ENCODE data around the gene MCMBP. TPM values are rescaled to one million over a fixed set of nuclear protein-coding genes. Genes with fewer than 3 reads are reported as not detected.

The MCMBP gene
- total and polyA plus RNA-seq, 2 experiments from 2014 or later = 47.9 to 53.7 TPM

- H3K36me3 ChIP-seq (ENCODE audit: low read depth) = peaks cover 59% of the 10 kb centered on the region
- H3K9ac ChIP-seq = no peak overlapping the region
- peaks cover 17% of the 10 kb centered on the region for H3K4me1 ChIP-seq (ENCODE audit: insufficient read depth)
- no peaks in the 10 kb centered on the region for H4K20me1 ChIP-seq (ENCODE audit: insufficient read depth)
- H3K4me2 ChIP-seq (ENCODE audit: unreplicated experiment) = no peak overlapping the region
- no peaks in the 10 kb centered on the region for H3K9me2 ChIP-seq (ENCODE audit: insufficient read depth)
- peaks cover under 1% of the 10 kb centered on the region; the same call in 1 of the 2 replicates for H3K79me2 ChIP-seq (ENCODE audit: insufficient read depth)
- H3K9me3 ChIP-seq (ENCODE audit: low read depth) = no peaks in the 10 kb centered on the region
- TF ChIP-seq EZH2 (IDR thresholded peaks at IDR 0.05; ENCODE audit: insufficient read depth, poor library complexity, severe bottlenecking) = no peak
- TF ChIP-seq EZH2phosphoT487 (IDR thresholded peaks at IDR 0.05; ENCODE audit: insufficient read depth, low read depth) = no peak
- no peaks in the 10 kb centered on the region for H3K27me3 ChIP-seq (replicated peaks; ENCODE audit: insufficient read depth)
- DNase-seq = no peak
- H3K4me3 ChIP-seq = no peak overlapping the region
- no peak overlapping the region for H3K27ac ChIP-seq
- in situ Hi-C loops (cut with MboI) = no loop called here
- no peak overlapping the region for H2AFZ ChIP-seq
- 97 to 100% methylated on average over 1 of the region's 1 CpG for WGBS, 2 experiments (ENCODE audit: low coverage in 1 of 2, low lambda C conversion rate in 2 of 2, missing lambda C conversion rate in 2 of 2)
- H3F3A ChIP-seq (ENCODE audit: insufficient read depth) = peaks cover 8% of the 10 kb centered on the region
Measured at GRCh38 chr10:119845656-119846055, 27.0 kb downstream of the MCMBP start.

GRCh38 chr10:119834188-119834587 lies 38.5 kb downstream of the MCMBP start:
- Histone ChIP-seq H4K20me1 (ENCODE audit: insufficient read depth) (no peaks in the 10 kb centered on the region), H3K79me2 (ENCODE audit: insufficient read depth) (no peaks in the 10 kb centered on the region), H3K9me3 (ENCODE audit: low read depth) (no peaks in the 10 kb centered on the region), H3K9ac (no peak overlapping the region), H3F3A (ENCODE audit: insufficient read depth) (peaks cover 9% of the 10 kb centered on the region; the same call in 1 of the 2 replicates), H3K27ac (no peak overlapping the region), H3K9me2 (ENCODE audit: insufficient read depth) (no peaks in the 10 kb centered on the region), H3K4me3 (no peak overlapping the region), H2AFZ (no peak overlapping the region), H3K4me1 (ENCODE audit: insufficient read depth) (no peaks in the 10 kb centered on the region), H3K4me2 (ENCODE audit: unreplicated experiment) (no peak overlapping the region), H3K36me3 (ENCODE audit: low read depth) (peaks cover 83% of the 10 kb centered on the region), H3K27me3 (replicated peaks; ENCODE audit: insufficient read depth) (no peaks in the 10 kb centered on the region)
- in situ Hi-C loops (cut with MboI) = no loop called here
- no peak for TF ChIP-seq EZH2phosphoT487 (IDR thresholded peaks at IDR 0.05; ENCODE audit: insufficient read depth, low read depth)
- TF ChIP-seq EZH2 (IDR thresholded peaks at IDR 0.05; ENCODE audit: insufficient read depth, poor library complexity, severe bottlenecking) = no peak
- no peak for DNase-seq
- 88 to 91% methylated on average over 4 of the region's 4 CpGs for WGBS, 2 experiments (ENCODE audit: low coverage in 1 of 2, low lambda C conversion rate in 2 of 2, missing lambda C conversion rate in 2 of 2)

- no peaks in the 10 kb centered on the region for H4K20me1 ChIP-seq (ENCODE audit: insufficient read depth)
- no peaks in the 10 kb centered on the region for H3K9me2 ChIP-seq (ENCODE audit: insufficient read depth)
- H3K36me3 ChIP-seq (ENCODE audit: low read depth) = peaks cover 82% of the 10 kb centered on the region
- H3K9ac ChIP-seq = no peak overlapping the region
- H3K9me3 ChIP-seq (ENCODE audit: low read depth) = no peaks in the 10 kb centered on the region
- H3K27me3 ChIP-seq (replicated peaks; ENCODE audit: insufficient read depth) = no peaks in the 10 kb centered on the region
- no peak for DNase-seq
- H3K4me2 ChIP-seq (ENCODE audit: unreplicated experiment) = no peak overlapping the region
- H3K79me2 ChIP-seq (ENCODE audit: insufficient read depth) = no peaks in the 10 kb centered on the region
- in situ Hi-C loops (cut with MboI) = no loop called here
- no peak overlapping the region for H2AFZ ChIP-seq
- no peak overlapping the region for H3K27ac ChIP-seq
- H3F3A ChIP-seq (ENCODE audit: insufficient read depth) = peaks cover 9% of the 10 kb centered on the region; the same call in 1 of the 2 replicates
- H3K4me3 ChIP-seq = no peak overlapping the region
- H3K4me1 ChIP-seq (ENCODE audit: insufficient read depth) = no peaks in the 10 kb centered on the region
- WGBS, 2 experiments (ENCODE audit: low coverage in 1 of 2, low lambda C conversion rate in 2 of 2, missing lambda C conversion rate in 2 of 2) = 96 to 100% methylated on average over 2 of the region's 2 CpGs
- TF ChIP-seq EZH2 (IDR thresholded peaks at IDR 0.05; ENCODE audit: insufficient read depth, poor library complexity, severe bottlenecking) (no peak), EZH2phosphoT487 (IDR thresholded peaks at IDR 0.05; ENCODE audit: insufficient read depth, low read depth) (no peak)
Measured at GRCh38 chr10:119832951-119833350, 39.7 kb downstream of the MCMBP start.

- Histone ChIP-seq H3K4me3 (no peak overlapping the region), H3K36me3 (ENCODE audit: low read depth) (peaks cover 80% of the 10 kb centered on the region), H3K9ac (no peak overlapping the region), H3K4me2 (ENCODE audit: unreplicated experiment) (no peak overlapping the region), H4K20me1 (ENCODE audit: insufficient read depth) (no peaks in the 10 kb centered on the region), H3K9me3 (ENCODE audit: low read depth) (no peaks in the 10 kb centered on the region), H3K4me1 (ENCODE audit: insufficient read depth) (no peaks in the 10 kb centered on the region), H2AFZ (no peak overlapping the region), H3K79me2 (ENCODE audit: insufficient read depth) (no peaks in the 10 kb centered on the region), H3K27ac (no peak overlapping the region), H3F3A (ENCODE audit: insufficient read depth) (peaks cover 11% of the 10 kb centered on the region; the same call in 1 of the 2 replicates), H3K27me3 (replicated peaks; ENCODE audit: insufficient read depth) (no peaks in the 10 kb centered on the region), H3K9me2 (ENCODE audit: insufficient read depth) (no peaks in the 10 kb centered on the region)
- in situ Hi-C loops (cut with MboI) = no loop called here
- TF ChIP-seq EZH2 (IDR thresholded peaks at IDR 0.05; ENCODE audit: insufficient read depth, poor library complexity, severe bottlenecking) (no peak), EZH2phosphoT487 (IDR thresholded peaks at IDR 0.05; ENCODE audit: insufficient read depth, low read depth) (no peak)
- WGBS, 2 experiments (ENCODE audit: low coverage in 1 of 2, low lambda C conversion rate in 2 of 2, missing lambda C conversion rate in 2 of 2) = 90 to 92% methylated on average over 11 of the region's 11 CpGs
- no peak for DNase-seq
Measured at GRCh38 chr10:119831656-119832055, 41.0 kb downstream of the MCMBP start.

GRCh38 chr10:119830851-119831250 lies 41.8 kb downstream of the MCMBP start:
- WGBS, 2 experiments (ENCODE audit: low coverage in 1 of 2, low lambda C conversion rate in 2 of 2, missing lambda C conversion rate in 2 of 2) = 59 to 66% methylated on average over 4 of the region's 4 CpGs
- Histone ChIP-seq H2AFZ (no peak overlapping the region), H3K9me3 (ENCODE audit: low read depth) (no peaks in the 10 kb centered on the region), H3F3A (ENCODE audit: insufficient read depth) (peaks cover 12% of the 10 kb centered on the region; the same call in 1 of the 2 replicates), H3K4me3 (no peak overlapping the region), H3K4me1 (ENCODE audit: insufficient read depth) (no peaks in the 10 kb centered on the region), H3K79me2 (ENCODE audit: insufficient read depth) (no peaks in the 10 kb centered on the region), H3K9me2 (ENCODE audit: insufficient read depth) (no peaks in the 10 kb centered on the region), H3K9ac (no peak overlapping the region), H3K4me2 (ENCODE audit: unreplicated experiment) (no peak overlapping the region), H3K27me3 (replicated peaks; ENCODE audit: insufficient read depth) (no peaks in the 10 kb centered on the region), H3K36me3 (ENCODE audit: low read depth) (peaks cover 76% of the 10 kb centered on the region), H3K27ac (no peak overlapping the region), H4K20me1 (ENCODE audit: insufficient read depth) (no peaks in the 10 kb centered on the region)
- DNase-seq = no peak
- in situ Hi-C loops (cut with MboI) = no loop called here
- TF ChIP-seq EZH2 (IDR thresholded peaks at IDR 0.05; ENCODE audit: insufficient read depth, poor library complexity, severe bottlenecking) (no peak), EZH2phosphoT487 (IDR thresholded peaks at IDR 0.05; ENCODE audit: insufficient read depth, low read depth) (no peak)
